Activated CD4-positive, alpha-beta memory T cell treated with anti-CD3 and anti-CD28 coated beads for 36 hours (primary cell): ENCODE results near the gene SMIM43. TPM values are rescaled to one million over a fixed set of nuclear protein-coding genes. Genes with fewer than 3 reads are reported as not detected.
"Not testable (repeated sequence)": the region's sequence is repeated elsewhere in the genome, so short reads cannot be mapped to it uniquely, and the experiment has no call there.

Source experiments
- CTCF ChIA-PET: fragments of 350-600 bp; sonication (Branson Sonifier 250); formaldehyde crosslinking; loops from one replicate; lab custom pipeline; 2021; ENCODE audit warnings: antibody characterized with exemption, inconsistent platforms; lab: Charles Lee
- POLR2A ChIA-PET: fragments of 350-600 bp; sonication (Branson Sonifier 250); formaldehyde crosslinking; loops from one replicate; lab custom pipeline; 2021; ENCODE audit warnings: antibody characterized with exemption; lab: Charles Lee
- DNase-seq: peaks from one replicate; pipeline ENCODE4 v3.0.0-alpha.2; 2020
- H3K27ac Mint-ChIP-seq: one replicate; pipeline ENCODE4 v1.8.0; 2021; ENCODE audit warnings: mixed read lengths
- H3K27me3 Mint-ChIP-seq: one replicate; pipeline ENCODE4 v1.8.0; 2021; ENCODE audit warnings: mixed read lengths
- H3K36me3 Mint-ChIP-seq: one replicate; pipeline ENCODE4 v1.8.0; 2021; ENCODE audit warnings: mixed read lengths
- H3K4me1 Mint-ChIP-seq: one replicate; pipeline ENCODE4 v1.8.0; 2021; ENCODE audit warnings: low read depth, mixed read lengths
- H3K4me3 Mint-ChIP-seq: one replicate; pipeline ENCODE4 v1.8.0; 2021; ENCODE audit warnings: mild to moderate bottlenecking, mixed read lengths
- H3K9me3 Mint-ChIP-seq: one replicate; pipeline ENCODE4 v1.8.0; 2021; ENCODE audit warnings: mixed read lengths
- intact Hi-C: fragments of 100-400 bp; cut with micrococcal nuclease; formaldehyde crosslinking; loops from one replicate; pipeline ENCODE4 v1.15.1; 2023
- total RNA-seq, 2 experiments: library from RNA; stranded (reverse); gene quantifications; one replicate each; pipeline ENCODE4 v1.2.3, GENCODE V29; 2021

Gene SMIM43
- total RNA-seq, 2 experiments from 2014 or later = not detected

DNA sequence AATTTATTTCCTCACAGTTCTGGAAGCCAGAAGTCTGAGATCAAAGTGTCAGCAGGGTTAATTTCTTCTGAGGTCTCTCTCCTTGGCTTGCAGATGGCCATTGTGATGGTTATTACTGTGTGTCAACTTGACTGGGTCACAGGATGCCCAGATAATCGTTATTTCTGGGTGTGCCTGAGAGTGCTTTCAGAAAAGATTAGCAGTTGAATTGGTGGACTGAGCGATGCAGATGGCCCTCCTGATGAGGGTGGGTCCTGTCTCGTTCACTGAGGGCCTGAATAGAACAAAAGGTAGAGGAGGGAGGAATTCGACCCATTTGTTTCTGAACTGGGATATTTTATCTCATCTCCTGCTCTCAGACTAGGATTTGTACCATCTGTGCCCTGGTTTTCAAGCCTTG lies 15.7 kb downstream of the SMIM43 start:
- no peaks in the 10 kb centered on the region for H3K36me3 Mint-ChIP-seq
- H3K4me1 Mint-ChIP-seq = no peaks in the 10 kb centered on the region
- H3K27ac Mint-ChIP-seq = no peak overlapping the region
- intact Hi-C loops = no loop called here
- peaks cover 27% of the 10 kb centered on the region for H3K27me3 Mint-ChIP-seq
- peaks cover 2% of the 10 kb centered on the region for H3K9me3 Mint-ChIP-seq
- CTCF ChIA-PET = no interaction called here
- no peak overlapping the region for H3K4me3 Mint-ChIP-seq
- DNase-seq = no peak
- POLR2A ChIA-PET = interaction anchor here (0.6 kb wide), 1 partner anchor 98 kb away, joined by 3 read pairs; no protein-coding TSS in a partner anchor

DNA sequence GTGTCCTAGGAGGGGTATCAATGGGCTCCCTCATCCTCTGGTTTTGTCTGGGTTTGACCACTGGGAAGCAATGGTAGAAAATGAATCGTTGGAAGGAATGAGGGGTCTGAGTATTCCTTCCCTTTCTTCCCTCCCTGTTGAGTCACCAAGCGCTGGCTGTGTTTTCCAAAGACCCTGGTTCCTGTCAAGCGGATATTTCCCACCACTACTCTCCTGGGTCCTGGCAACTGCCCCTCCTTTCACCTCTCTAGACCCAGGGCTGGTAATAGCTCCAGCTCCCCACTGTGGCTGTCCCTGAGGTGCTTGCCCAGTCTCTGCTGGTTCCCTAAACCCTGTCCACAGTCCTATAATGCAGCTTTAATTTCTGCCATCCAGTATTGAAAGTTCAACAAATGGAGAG lies 22.2 kb downstream of the SMIM43 start:
- POLR2A ChIA-PET = no interaction called here
- CTCF ChIA-PET = interaction anchor here (0.8 to 0.9 kb wide), 2 partner anchors 8 to 257 kb away, joined by 3 read pairs; no protein-coding TSS in a partner anchor
- intact Hi-C loops = no loop called here
- H3K9me3 Mint-ChIP-seq = peaks cover 2% of the 10 kb centered on the region
- no peak for DNase-seq
- no peak overlapping the region for H3K27ac Mint-ChIP-seq
- H3K27me3 Mint-ChIP-seq = peaks cover 3% of the 10 kb centered on the region
- no peaks in the 10 kb centered on the region for H3K36me3 Mint-ChIP-seq
- no peaks in the 10 kb centered on the region for H3K4me1 Mint-ChIP-seq
- no peak overlapping the region for H3K4me3 Mint-ChIP-seq

DNA sequence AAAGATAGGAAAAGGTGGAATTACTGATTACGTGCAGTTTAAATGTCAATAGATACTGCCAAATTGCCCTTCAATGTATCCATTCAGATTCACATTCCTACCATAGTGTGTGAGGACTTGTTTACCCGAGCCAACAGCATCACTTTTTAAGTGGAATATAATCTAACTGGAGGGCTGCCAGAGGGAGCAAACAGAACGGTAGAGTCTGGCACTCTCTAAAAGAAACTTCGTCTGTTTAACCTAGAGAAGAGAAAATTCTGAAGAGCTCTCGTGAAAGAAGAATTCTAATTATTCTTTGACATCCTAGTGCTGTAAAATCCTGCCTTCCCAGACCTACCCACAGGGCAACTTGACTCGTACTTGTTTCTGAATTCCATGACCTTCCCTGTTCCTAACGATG lies 23.2 kb downstream of the SMIM43 start:
- H3K27me3 Mint-ChIP-seq = peaks cover 3% of the 10 kb centered on the region
- intact Hi-C loops = no loop called here
- H3K36me3 Mint-ChIP-seq = no peaks in the 10 kb centered on the region
- no peaks in the 10 kb centered on the region for H3K4me1 Mint-ChIP-seq
- no peak for DNase-seq
- ChIA-PET POLR2A (no interaction called here), CTCF (no interaction called here)
- H3K9me3 Mint-ChIP-seq = peaks cover 2% of the 10 kb centered on the region
- H3K27ac Mint-ChIP-seq = no peak overlapping the region
- H3K4me3 Mint-ChIP-seq = no peak overlapping the region

DNA sequence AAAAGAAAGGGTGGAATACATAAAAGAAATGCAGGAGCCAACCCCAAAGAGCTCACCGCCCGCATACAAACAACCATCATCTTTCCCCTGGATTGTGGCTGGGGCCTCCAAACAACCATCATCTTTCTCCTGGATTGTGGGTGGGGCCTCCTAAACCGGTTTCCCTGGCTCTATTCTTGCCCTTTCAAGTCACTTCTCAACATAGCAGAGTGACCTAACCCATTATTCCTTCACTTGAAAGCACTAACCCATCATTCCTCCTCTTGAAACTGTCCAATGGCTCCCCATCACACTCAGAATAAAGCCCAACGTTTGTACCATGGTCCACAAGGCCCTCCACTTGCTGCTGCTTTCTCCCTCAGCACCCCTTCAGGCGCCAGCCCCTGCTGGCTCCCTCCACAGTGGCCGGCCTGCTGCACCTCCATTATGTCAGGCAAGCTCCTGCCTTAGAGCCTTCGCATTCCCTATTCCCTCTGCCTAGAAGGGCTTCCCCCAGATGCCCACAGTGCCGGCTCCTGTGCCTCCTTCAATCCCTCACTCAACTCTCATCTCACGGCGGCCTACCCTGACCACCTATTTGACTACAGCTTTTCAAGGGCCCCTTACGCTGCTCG lies 24.1 kb downstream of the SMIM43 start:
- intact Hi-C loops = no loop called here
- H3K4me1 Mint-ChIP-seq = no peaks in the 10 kb centered on the region
- ChIA-PET CTCF (no interaction called here), POLR2A (no interaction called here)
- H3K9me3 Mint-ChIP-seq = peaks cover 2% of the 10 kb centered on the region
- no peak for DNase-seq
- H3K4me3 Mint-ChIP-seq = no peak overlapping the region
- H3K36me3 Mint-ChIP-seq = no peaks in the 10 kb centered on the region
- H3K27ac Mint-ChIP-seq = no peak overlapping the region
- peaks cover 5% of the 10 kb centered on the region for H3K27me3 Mint-ChIP-seq

DNA sequence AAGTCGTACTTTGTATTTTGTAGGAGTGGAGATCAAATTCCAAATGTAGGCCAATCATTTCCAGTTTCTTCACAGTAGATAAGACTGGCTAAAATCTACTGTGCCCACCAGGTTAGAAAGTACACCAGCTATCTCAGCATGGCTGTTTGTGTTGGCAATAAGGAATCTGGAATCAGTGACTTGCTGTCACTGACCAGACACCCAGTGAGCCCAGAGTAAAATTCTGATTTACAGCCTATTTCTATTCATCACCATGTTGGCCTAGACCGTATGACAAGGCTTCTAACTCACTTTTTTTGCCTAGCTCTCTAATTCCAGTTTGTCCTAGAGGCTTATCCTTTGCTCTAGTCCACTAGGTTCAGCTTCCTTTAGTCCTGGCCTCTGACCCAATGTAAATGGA lies 25.4 kb downstream of the SMIM43 start:
- Mint-ChIP-seq H3K4me1 (no peaks in the 10 kb centered on the region), H3K9me3 (no peaks in the 10 kb centered on the region), H3K27me3 (peaks cover 1% of the 10 kb centered on the region), H3K27ac (no peak overlapping the region), H3K4me3 (no peak overlapping the region), H3K36me3 (no peaks in the 10 kb centered on the region)
- ChIA-PET POLR2A (no interaction called here), CTCF (no interaction called here)
- intact Hi-C loops = loop anchor here (5.0 kb wide), 1 partner anchor 1582 kb away; no protein-coding TSS in a partner anchor
- DNase-seq = no peak

DNA sequence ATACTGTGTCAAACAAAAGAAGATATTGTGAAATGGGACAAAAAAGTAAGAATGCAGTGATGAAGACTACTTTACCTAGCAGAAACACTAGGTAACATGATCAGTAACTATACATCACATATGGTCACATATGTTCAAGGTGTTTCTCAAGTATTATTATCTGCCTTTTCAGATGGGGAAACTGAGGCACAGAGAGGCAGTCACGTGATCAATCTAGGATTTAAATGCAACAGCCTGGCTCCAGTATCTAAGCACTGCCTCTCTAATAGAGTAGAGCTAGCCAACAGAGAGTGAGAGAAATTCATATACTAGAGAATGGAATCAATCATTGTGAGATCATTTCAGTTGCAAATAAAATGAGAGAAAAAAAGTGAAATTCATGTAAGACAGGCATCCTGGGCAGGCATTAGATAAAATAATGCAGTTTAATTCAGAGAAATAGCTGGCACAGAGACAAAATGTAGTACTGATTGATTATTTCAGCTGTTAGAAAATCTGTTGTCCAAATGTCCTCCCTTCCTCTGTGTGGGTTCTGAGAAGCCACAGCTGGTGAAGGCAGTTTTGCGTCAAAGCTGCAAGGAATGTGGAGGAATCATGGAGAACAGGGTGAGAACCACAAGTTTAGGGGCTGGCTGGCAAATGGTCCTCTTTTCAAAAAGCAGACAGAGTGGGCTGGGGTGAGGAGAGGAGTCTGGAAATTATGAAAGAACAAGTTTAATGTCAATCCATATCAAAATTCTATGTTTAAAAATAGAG lies 26.0 kb downstream of the SMIM43 start:
- Mint-ChIP-seq H3K36me3 (no peaks in the 10 kb centered on the region), H3K27ac (no peak overlapping the region), H3K9me3 (no peaks in the 10 kb centered on the region), H3K4me1 (no peaks in the 10 kb centered on the region), H3K4me3 (no peak overlapping the region), H3K27me3 (peaks cover 1% of the 10 kb centered on the region)
- intact Hi-C loops = loop anchor here (5.0 kb wide), 1 partner anchor 1582 kb away; no protein-coding TSS in a partner anchor
- no peak for DNase-seq
- ChIA-PET CTCF (no interaction called here), POLR2A (no interaction called here)

DNA sequence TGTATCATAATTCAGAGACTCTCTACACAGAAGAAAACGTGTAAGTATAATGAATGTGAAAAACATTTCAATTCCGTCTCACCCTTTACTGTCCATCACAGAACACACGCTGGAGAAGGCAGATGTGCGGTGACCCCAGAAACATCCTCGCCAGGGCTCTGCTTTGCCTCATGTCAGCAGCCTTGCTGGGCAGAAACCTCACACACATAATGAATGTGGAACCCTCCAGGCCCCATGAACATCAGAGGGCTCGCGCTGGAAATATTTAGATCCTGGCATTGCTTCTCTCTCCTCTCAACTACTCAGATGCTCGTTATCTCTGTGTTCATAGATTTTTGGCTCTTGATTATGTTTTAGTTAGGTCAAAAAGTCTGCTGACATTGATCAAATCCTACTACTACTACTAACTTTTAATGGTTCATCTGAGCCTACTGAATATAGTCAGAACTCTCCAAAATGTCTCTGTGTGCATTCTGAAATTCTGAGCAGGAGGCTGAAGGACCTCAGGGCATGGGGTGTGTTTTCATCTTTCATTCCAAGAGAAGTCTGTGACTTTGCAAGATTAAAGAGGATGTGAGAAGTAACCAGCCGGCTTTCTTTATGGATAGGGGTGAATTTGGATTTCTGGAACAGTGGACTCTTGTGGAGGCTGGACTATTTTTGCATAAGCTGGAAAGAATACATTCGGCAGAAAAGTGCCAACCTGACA lies 27.0 kb downstream of the SMIM43 start:
- no peak overlapping the region for H3K27ac Mint-ChIP-seq
- no peak overlapping the region for H3K4me3 Mint-ChIP-seq
- ChIA-PET CTCF (interaction anchor here (1.5 to 1.7 kb wide), 2 partner anchors 254 to 364 kb away, joined by 5 to 14 read pairs; no protein-coding TSS in a partner anchor), POLR2A (no interaction called here)
- peaks cover 1% of the 10 kb centered on the region for H3K27me3 Mint-ChIP-seq
- H3K9me3 Mint-ChIP-seq = no peaks in the 10 kb centered on the region
- no peaks in the 10 kb centered on the region for H3K4me1 Mint-ChIP-seq
- DNase-seq = no peak
- intact Hi-C loops = loop anchor here (5.0 kb wide), 1 partner anchor 1581 kb away; no protein-coding TSS in a partner anchor
- H3K36me3 Mint-ChIP-seq = no peaks in the 10 kb centered on the region

DNA sequence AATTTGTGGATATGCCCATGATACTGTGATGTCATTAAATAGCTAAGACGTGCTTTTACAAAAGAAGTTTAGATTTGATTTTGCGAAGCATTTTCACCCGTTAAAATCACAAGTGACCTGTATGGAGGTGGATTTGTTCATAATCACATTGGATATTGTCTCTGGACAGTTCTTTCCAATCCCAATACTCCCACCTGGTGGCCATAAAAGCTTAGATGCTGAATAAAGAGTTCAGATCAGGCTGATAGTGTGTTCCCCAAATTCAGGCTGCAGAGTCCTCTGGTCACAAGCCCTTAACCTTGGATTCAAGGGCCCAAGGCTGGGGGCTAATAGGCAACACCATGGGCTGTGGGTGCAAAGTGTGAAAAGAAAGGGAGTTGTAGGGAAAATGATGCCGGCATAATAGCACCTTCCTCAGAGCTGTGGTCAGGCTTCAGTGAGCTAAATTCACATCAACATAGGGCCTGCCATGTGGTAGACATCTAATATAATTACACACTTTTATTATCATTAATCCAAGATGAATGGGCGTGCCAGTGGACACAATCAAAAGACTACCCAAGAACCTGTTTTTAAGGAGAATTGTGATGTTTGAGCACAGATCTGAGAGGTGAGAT lies 28.1 kb downstream of the SMIM43 start:
- peaks cover 1% of the 10 kb centered on the region for H3K27me3 Mint-ChIP-seq
- H3K4me3 Mint-ChIP-seq = no peak overlapping the region
- no peaks in the 10 kb centered on the region for H3K4me1 Mint-ChIP-seq
- CTCF ChIA-PET = interaction anchor here (0.6 to 1.7 kb wide), 5 partner anchors 41 to 366 kb away, joined by 3 to 14 read pairs (median 5); no protein-coding TSS in a partner anchor
- no peaks in the 10 kb centered on the region for H3K36me3 Mint-ChIP-seq
- intact Hi-C loops = loop anchor here (1.0 to 5.0 kb wide), 3 partner anchors 275 to 1580 kb away; no protein-coding TSS in a partner anchor
- no peaks in the 10 kb centered on the region for H3K9me3 Mint-ChIP-seq
- POLR2A ChIA-PET = no interaction called here
- DNase-seq = no peak
- no peak overlapping the region for H3K27ac Mint-ChIP-seq

DNA sequence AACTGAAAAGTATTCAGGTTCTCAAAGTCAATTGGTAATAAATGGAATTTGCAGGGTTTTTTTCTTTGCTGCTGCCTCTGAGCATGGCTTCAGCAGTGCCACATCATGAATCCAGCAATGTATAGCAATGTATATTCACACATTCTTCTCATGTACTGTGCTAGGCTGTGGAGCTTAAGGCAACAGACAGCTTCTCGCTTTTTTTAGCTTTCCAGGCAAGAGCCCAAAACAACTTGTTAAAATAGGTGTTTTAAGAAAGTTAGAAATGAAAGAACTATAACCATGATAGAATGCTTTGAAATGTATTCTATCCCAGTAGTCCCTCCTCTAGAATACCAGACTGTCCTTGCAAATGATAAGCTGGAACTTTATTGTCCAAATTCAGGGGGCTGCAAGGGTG lies 30.4 kb downstream of the SMIM43 start:
- DNase-seq = no peak
- no peak overlapping the region for H3K4me3 Mint-ChIP-seq
- ChIA-PET POLR2A (no interaction called here), CTCF (interaction anchor here (0.6 to 1.6 kb wide), 4 partner anchors 9 to 251 kb away, joined by 3 to 6 read pairs (median 4); no protein-coding TSS in a partner anchor)
- H3K4me1 Mint-ChIP-seq = no peaks in the 10 kb centered on the region
- H3K36me3 Mint-ChIP-seq = no peaks in the 10 kb centered on the region
- intact Hi-C loops = no loop called here
- peaks cover 3% of the 10 kb centered on the region for H3K27me3 Mint-ChIP-seq
- H3K9me3 Mint-ChIP-seq = no peaks in the 10 kb centered on the region
- no peak overlapping the region for H3K27ac Mint-ChIP-seq

DNA sequence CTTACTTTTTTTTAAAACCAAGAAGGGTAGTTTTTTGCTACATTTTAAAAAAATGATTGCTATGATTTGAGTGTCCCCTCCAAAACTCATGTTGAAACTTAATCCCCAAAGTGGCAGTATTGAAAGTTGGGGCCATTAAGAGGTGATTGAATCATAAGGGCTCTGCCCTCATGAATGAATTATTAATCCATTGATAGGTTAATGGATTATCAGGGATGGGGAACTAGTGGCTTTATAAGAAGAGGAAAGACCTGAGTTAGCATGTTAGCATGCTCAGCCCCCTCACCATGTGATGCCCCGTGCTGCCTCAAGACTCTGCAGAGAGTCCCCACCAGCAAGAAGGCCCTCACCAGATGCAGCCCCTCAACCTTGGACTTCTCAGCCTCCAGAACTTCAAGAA lies 31.0 kb downstream of the SMIM43 start:
- Mint-ChIP-seq H3K4me1 (no peaks in the 10 kb centered on the region), H3K9me3 (no peaks in the 10 kb centered on the region), H3K27ac (no peak overlapping the region), H3K27me3 (peaks cover 3% of the 10 kb centered on the region), H3K36me3 (no peaks in the 10 kb centered on the region), H3K4me3 (no peak overlapping the region)
- no peak for DNase-seq
- ChIA-PET CTCF (interaction anchor here (0.6 to 2.0 kb wide), 2 partner anchors 9 to 271 kb away, joined by 3 to 5 read pairs; no protein-coding TSS in a partner anchor), POLR2A (no interaction called here)
- intact Hi-C loops = no loop called here

DNA sequence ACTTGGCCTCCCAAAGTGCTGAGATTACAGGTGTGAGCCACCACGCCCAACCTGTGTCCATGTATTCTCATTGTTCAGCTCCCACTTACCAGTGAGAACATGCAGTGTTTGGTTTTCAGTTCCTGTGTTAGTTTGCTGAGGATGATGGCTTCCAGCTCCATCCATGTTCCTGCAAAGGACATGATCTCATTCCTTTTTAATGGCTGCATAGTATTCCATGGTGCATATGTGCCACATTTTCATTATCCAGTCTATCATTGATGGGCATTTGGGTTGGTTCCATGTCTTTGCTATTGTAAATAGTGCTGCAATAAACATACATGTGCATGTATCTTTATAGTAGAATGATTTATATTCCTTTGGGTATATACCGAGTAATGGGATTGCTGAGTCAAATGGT lies 35.2 kb downstream of the SMIM43 start:
- H3K9me3 Mint-ChIP-seq, H3K36me3 Mint-ChIP-seq, POLR2A ChIA-PET, H3K27ac Mint-ChIP-seq, H3K27me3 Mint-ChIP-seq, CTCF ChIA-PET, DNase-seq, H3K4me1 Mint-ChIP-seq, H3K4me3 Mint-ChIP-seq: not testable (repeated sequence)
- intact Hi-C loops = loop anchor here (5.0 kb wide), 2 partner anchors 62 to 537 kb away; no protein-coding TSS in a partner anchor
